Hepatocyte (in vitro differentiated cells): ENCODE data around the gene NAA40. TPM values are rescaled to one million over a fixed set of nuclear protein-coding genes. Genes with fewer than 3 reads are reported as not detected.
"Not testable (repeated sequence)": the region's sequence is repeated elsewhere in the genome, so short reads cannot be mapped to it uniquely, and the experiment has no call there.

Source experiments
- DNase-seq: peaks from one replicate; pipeline ENCODE4 v3.0.0-alpha.2; 2016; ENCODE audit warnings: low spot score
- H2AFZ ChIP-seq: fragments of 200-600 bp; sonication (generic); 2 replicates; pipeline ENCODE4 v1.6.0; 2016; ENCODE audit warnings: antibody characterized with exemption, mild to moderate bottlenecking
- H3K27ac ChIP-seq: fragments of 200-600 bp; sonication (generic); 2 replicates; pipeline ENCODE4 v1.5.1; 2016; ENCODE audit warnings: mild to moderate bottlenecking
- H3K27me3 ChIP-seq: fragments of 200-600 bp; sonication (generic); 2 replicates; pipeline ENCODE4 v1.6.1; 2016
- H3K36me3 ChIP-seq: fragments of 200-600 bp; sonication (generic); replicated peaks from 2 replicates; pipeline ENCODE4 v1.5.1; 2016; ENCODE audit warnings: low read depth; ENCODE audit not compliant: insufficient read depth
- H3K4me1 ChIP-seq: fragments of 200-600 bp; sonication (generic); 2 replicates; pipeline ENCODE4 v1.5.1; 2016; ENCODE audit warnings: mild to moderate bottlenecking, moderate library complexity; ENCODE audit not compliant: insufficient read depth
- H3K4me2 ChIP-seq: fragments of 200-600 bp; sonication (generic); 2 replicates; pipeline ENCODE4 v1.6.0; 2016
- H3K4me3 ChIP-seq: fragments of 200-600 bp; sonication (generic); 2 replicates; pipeline ENCODE4 v1.5.1; 2016; ENCODE audit warnings: mild to moderate bottlenecking
- H3K79me2 ChIP-seq: fragments of 200-600 bp; sonication (generic); 2 replicates; pipeline ENCODE4 v1.6.0; 2017; ENCODE audit warnings: mild to moderate bottlenecking
- H3K9me2 ChIP-seq: fragments of 200-600 bp; sonication (generic); replicated peaks from 2 replicates; pipeline ENCODE4 v1.6.0; 2017; ENCODE audit warnings: mild to moderate bottlenecking; ENCODE audit not compliant: insufficient read depth
- H3K9me3 ChIP-seq: fragments of 200-600 bp; sonication (generic); 2 replicates; pipeline ENCODE4 v1.5.1; 2016; ENCODE audit warnings: low read depth, mild to moderate bottlenecking
- H4K20me1 ChIP-seq: fragments of 200-600 bp; sonication (generic); 2 replicates; pipeline ENCODE4 v1.6.0; 2016; ENCODE audit warnings: mild to moderate bottlenecking; ENCODE audit not compliant: insufficient read depth, poor library complexity, severe bottlenecking
- EZH2 ChIP-seq: fragments of 200-600 bp; sonication (generic); IDR thresholded peaks from 2 replicates; pipeline ENCODE4 v1.6.1; 2016; ENCODE audit warnings: antibody characterized with exemption, mild to moderate bottlenecking, borderline replicate concordance
- EZH2phosphoT487 ChIP-seq: fragments of 200-600 bp; sonication (generic); IDR thresholded peaks from one replicate; pipeline ENCODE4 v1.6.1; 2018; ENCODE audit warnings: antibody characterized with exemption, mild to moderate bottlenecking, low read depth, moderate library complexity; ENCODE audit not compliant: unreplicated experiment, severe bottlenecking
- WGBS: methylation state at CpG from one replicate; pipeline ENCODE4 v1.1.6; 2016; ENCODE audit warnings: low lambda C conversion rate; ENCODE audit errors: missing lambda C conversion rate; 5-methylcytosine and 5-hydroxymethylcytosine counted together
- polyA plus RNA-seq: library from polyadenylated mRNA; unstranded; fragments of >200 nt; fragmentation: Nextera tagmentation; extraction: Ambion mirVana; gene quantifications from 2 replicates; pipeline ENCODE4 v1.2.1, GENCODE V29; 2016
- total RNA-seq: library from RNA; depleted of rRNA; stranded (reverse); fragments of >200 nt; gene quantifications from 2 replicates; pipeline ENCODE4 v1.2.3, GENCODE V29; 2014
- TF ChIP-seq, protein P1 (sequence below): fragments of 200-600 bp; sonication (generic); IDR thresholded peaks from 2 replicates; pipeline ENCODE4 v1.5.1; 2016; ENCODE audit warnings: antibody characterized with exemption, mild to moderate bottlenecking; ENCODE audit not compliant: poor library complexity

NAA40 gene
- total and polyA plus RNA-seq, 2 experiments from 2014 or later = 15.3 to 16.4 TPM

DNA sequence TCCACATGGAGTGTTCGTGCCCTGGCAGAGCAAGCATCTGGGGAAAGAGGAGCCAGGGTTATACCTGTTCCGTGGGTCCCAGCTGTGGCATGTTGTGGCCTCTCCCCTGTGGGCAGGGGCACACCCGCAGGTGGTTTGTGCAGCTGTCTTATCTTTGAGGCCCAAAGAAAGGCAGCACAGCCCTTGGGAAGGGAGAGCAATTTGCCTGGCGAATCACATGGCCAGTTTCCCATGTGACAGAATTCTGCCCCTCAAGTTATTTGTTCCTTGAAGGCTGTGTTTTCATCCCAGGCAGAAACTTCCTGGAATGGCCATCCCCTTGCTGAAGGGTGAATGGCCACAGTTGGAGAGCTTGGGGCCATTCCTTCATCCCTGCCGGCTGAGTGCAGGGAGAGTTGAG, 19.2 kb downstream of the NAA40 start:
- 89% methylated on average over 5 of the region's 5 CpGs for WGBS
- DNase-seq = no peak

GRCh38 chr11:63961608-63962412, 23.0 kb downstream of the NAA40 start:
- no peaks in the 10 kb centered on the region for H3K4me1 ChIP-seq
- H3K79me2 ChIP-seq = no peaks in the 10 kb centered on the region
- TF ChIP-seq EZH2phosphoT487 (no peak), EZH2 (no peak)
- TF ChIP-seq, protein P1, sequence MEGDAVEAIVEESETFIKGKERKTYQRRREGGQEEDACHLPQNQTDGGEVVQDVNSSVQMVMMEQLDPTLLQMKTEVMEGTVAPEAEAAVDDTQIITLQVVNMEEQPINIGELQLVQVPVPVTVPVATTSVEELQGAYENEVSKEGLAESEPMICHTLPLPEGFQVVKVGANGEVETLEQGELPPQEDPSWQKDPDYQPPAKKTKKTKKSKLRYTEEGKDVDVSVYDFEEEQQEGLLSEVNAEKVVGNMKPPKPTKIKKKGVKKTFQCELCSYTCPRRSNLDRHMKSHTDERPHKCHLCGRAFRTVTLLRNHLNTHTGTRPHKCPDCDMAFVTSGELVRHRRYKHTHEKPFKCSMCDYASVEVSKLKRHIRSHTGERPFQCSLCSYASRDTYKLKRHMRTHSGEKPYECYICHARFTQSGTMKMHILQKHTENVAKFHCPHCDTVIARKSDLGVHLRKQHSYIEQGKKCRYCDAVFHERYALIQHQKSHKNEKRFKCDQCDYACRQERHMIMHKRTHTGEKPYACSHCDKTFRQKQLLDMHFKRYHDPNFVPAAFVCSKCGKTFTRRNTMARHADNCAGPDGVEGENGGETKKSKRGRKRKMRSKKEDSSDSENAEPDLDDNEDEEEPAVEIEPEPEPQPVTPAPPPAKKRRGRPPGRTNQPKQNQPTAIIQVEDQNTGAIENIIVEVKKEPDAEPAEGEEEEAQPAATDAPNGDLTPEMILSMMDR = no peak
- H3K4me2 ChIP-seq = no peak overlapping the region
- DNase-seq = peak; percentile 31
- no peaks in the 10 kb centered on the region for H3K9me2 ChIP-seq
- no peak overlapping the region for H3K4me3 ChIP-seq
- no peaks in the 10 kb centered on the region for H3K27me3 ChIP-seq
- no peaks in the 10 kb centered on the region for H4K20me1 ChIP-seq
- H2AFZ ChIP-seq = no peak overlapping the region
- H3K36me3 ChIP-seq = no peaks in the 10 kb centered on the region
- no peak overlapping the region for H3K27ac ChIP-seq
- no peaks in the 10 kb centered on the region for H3K9me3 ChIP-seq
- 58% methylated on average over 14 of the region's 19 CpGs for WGBS

More for the DNA sequence above, 19.2 kb downstream of the NAA40 start:
- Histone ChIP-seq H4K20me1 (no peaks in the 10 kb centered on the region), H3K4me2 (no peak overlapping the region), H3K4me3 (no peak overlapping the region), H3K4me1 (no peaks in the 10 kb centered on the region), H3K9me3 (no peaks in the 10 kb centered on the region), H3K79me2 (no peaks in the 10 kb centered on the region), H3K27ac (no peak overlapping the region), H3K9me2 (no peaks in the 10 kb centered on the region), H3K27me3 (no peaks in the 10 kb centered on the region), H3K36me3 (no peaks in the 10 kb centered on the region), H2AFZ (no peak overlapping the region)
- TF ChIP-seq EZH2 (no peak), EZH2phosphoT487 (no peak)
- TF ChIP-seq, protein P1 = no peak

DNA sequence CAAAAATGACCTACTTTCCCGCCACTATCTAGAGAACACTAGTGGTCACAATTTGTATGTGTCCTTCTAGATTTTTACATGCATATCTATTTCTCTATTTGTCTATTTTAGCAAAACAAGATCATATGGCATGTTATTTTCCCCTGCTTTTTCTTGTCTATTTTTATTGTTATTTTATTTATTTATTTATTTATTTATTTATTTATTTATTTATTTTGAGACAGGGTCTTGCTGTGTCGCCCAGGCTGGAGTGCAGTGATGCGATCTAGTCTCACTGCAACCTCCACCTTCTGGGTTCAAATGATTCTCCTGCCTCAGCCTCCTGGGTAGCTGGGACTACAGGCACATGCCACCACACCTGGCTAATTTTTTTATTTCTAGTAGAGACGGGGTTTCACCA, 25.1 kb downstream of the NAA40 start:
- not testable (repeated sequence) for DNase-seq, H3K9me3 ChIP-seq, H2AFZ ChIP-seq, H3K4me1 ChIP-seq, H3K79me2 ChIP-seq, H3K9me2 ChIP-seq, H3K27ac ChIP-seq, H3K36me3 ChIP-seq, H4K20me1 ChIP-seq, H3K4me3 ChIP-seq, H3K4me2 ChIP-seq, H3K27me3 ChIP-seq
- WGBS = 100% methylated on average over 4 of the region's 4 CpGs

DNA sequence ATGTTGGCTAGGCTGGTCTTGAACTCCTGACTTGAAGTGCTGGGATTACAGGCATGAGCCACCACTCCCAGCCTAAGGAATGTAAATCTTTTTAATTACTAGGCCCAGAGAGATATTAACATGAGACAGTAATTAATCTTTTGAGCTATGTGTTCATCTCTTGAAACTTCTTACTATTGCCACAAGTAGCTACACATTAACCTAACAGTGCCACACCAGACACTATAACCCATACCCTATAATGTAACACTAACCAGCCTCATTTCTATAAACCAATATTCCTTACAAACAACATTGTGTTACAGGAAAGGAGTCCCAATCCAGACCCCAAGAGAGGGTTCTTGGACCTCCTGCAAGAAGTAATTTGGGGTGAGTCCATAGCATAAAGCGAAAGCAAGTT, 27.6 kb downstream of the NAA40 start:
- Histone ChIP-seq H3K4me3 (no peak overlapping the region), H3K9me3 (no peaks in the 10 kb centered on the region), H3K4me1 (no peaks in the 10 kb centered on the region), H3K36me3 (no peaks in the 10 kb centered on the region), H3K4me2 (no peak overlapping the region), H3K79me2 (no peaks in the 10 kb centered on the region), H4K20me1 (no peaks in the 10 kb centered on the region), H2AFZ (no peak overlapping the region), H3K9me2 (no peaks in the 10 kb centered on the region), H3K27ac (no peak overlapping the region), H3K27me3 (no peaks in the 10 kb centered on the region)
- TF ChIP-seq EZH2 = no peak
- TF ChIP-seq, protein P1 = no peak
- TF ChIP-seq EZH2phosphoT487 = no peak
- 100% methylated on average over 1 of the region's 1 CpG for WGBS
- no peak for DNase-seq
